GM12892 (cell line): Measurements from ENCODE around the gene PCSK6. TPM values are rescaled to one million over a fixed set of nuclear protein-coding genes. Genes with fewer than 3 reads are reported as not detected.

ENCODE experiments used
- DNase-seq: peaks from one replicate; pipeline ENCODE4 v3.0.0; 2011; ENCODE audit not compliant: insufficient read length
- FAIRE-seq: peaks from 2 replicates; lab custom pipeline; 2011; peaks lifted over from hg19 to GRCh38; lab: Jason Lieb, UNC
- POLR2A ChIP-seq: IDR thresholded peaks from 2 replicates; pipeline ENCODE4 v1.6.1; 2011; ENCODE audit warnings: low read depth, low read length, control low read depth
- POLR2AphosphoS5 ChIP-seq: IDR thresholded peaks from 2 replicates; pipeline ENCODE4 v1.6.1; 2011; ENCODE audit warnings: low read depth, low read length, control low read depth
- TAF1 ChIP-seq: IDR thresholded peaks from 2 replicates; pipeline ENCODE4 v1.6.1; 2011; ENCODE audit warnings: low read depth, mild to moderate bottlenecking, control low read depth, low read length, borderline replicate concordance
- polyA plus RNA-seq: library from polyadenylated mRNA; unstranded; fragments of >200 nt; gene quantifications from one replicate; pipeline ENCODE4 v1.2.1, GENCODE V29; 2012; ENCODE audit warnings: missing spikeins, inconsistent platforms; ENCODE audit not compliant: missing spikeins

The PCSK6 gene
- 0.47 TPM for polyA plus RNA-seq

DNA sequence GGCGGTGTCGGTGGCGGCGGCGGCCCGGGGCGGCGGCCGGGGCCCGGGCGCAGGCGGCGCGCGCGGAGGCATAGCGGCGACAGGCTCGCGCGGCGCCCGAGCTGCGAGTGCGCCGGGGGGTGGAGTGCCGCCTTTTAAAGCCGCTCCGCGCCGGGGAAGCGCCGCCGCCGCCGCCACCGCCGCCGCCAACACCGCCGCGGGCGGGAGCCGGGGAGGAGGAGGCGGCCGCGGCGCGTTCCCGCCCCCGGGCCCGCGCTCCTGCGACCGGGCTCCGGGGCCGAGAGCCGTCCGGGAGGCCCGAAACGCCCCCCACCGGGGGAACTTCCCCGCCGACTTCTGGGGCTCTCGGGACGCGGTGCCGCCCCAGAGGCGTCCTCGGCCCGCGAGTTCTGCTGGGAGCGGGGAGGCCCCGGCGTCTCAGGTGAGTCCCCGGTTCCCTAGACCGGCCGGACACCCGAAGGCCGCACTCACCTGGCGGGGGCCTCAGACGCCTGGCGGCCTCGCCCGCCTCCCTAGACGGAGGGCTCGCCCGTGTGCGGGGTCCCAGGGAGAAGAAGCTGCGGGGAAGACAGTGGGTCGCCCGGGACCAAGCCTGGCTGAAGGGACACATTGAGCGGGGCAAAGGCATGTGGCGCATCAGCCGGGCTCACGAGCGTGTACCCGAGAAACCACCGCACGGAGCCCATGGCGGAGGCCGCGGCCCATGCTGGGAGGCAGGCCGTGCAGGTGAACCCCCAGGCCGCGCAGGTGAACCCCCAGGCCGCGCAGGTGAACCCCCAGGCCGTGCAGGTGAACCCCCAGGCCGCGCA, at the start of gene PCSK6:
Gene PCSK6, minus strand, starts transcription at position 109 of the 809 bp plus-strand sequence. Its CDS starts 37 bp downstream, at position 72.
- DNase-seq (no peak), FAIRE-seq (no peak)
- no peak for TF ChIP-seq POLR2AphosphoS5
- no peak for TF ChIP-seq TAF1
- TF ChIP-seq POLR2A = no peak

DNA sequence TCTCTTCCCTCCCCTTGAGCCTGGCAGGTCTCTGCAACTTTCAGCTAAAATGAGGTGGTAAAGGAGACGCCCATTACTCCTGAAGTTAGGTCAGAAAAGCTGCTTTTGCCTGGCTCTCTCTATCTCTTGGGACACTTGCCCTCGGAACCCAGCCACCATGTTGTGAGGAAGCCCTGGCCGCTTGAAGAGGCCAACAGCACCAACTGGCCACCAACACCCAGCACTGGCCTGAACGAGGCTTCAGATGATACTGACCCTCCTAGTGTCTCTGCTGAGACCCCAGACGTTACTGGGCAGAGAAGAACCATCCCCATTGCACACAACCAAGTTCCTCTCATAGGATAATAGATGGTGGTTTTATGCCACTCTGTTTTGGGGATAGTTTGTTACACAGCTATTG, 49.5 kb upstream of the PCSK6 start:
- no peak for TF ChIP-seq TAF1
- no peak for TF ChIP-seq POLR2AphosphoS5
- TF ChIP-seq POLR2A = no peak
- no peak for DNase-seq
- no peak for FAIRE-seq

DNA sequence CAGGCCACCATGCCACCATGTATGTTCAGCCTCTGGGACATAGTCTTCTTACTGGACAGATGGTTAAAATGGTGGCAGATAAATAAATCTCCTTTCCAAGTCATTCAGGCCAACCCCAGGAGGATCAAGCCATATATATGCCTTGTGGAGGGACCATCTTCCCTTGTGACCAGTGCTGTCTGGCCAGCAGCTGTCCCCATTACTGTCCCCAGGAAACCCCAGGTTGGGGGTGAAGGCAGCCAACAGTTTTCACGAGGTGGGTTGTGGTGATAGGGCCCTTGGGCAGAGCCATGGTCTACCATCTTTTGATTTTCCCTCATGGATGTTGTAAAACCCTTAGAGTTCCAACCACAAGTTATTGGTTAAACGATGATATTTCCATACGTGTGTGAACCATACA, 48.7 kb upstream of the PCSK6 start:
- no peak for DNase-seq
- TF ChIP-seq TAF1 (no peak), POLR2A (no peak)
- no peak for FAIRE-seq

DNA sequence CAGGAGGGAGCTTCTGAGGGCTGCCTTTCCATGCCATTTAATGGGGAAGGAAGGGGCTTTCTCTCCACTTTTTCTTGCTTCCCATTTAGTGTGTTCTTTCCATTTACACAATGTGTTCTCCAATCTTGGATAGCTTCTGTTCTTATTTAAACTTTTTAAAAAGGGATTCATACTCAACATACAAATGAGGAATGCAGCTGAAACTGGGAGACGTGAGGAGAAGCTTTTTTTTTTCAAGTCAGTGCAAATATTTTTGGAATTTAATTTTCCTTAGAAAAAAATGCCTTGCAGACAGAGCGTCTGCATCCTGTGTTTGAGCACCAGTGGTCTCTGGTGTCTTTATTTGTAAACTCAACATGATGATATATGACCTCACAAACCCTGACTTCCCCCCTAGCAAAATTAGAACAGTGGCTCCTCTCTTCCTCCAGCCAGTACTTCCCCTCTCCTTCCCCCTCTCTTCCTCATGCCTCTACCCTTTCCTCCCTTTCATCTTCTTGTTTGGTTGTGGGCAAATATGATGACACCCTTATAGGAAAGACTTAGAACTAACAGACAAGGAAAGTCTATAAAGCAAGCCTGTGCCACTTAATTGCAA, 48.1 kb upstream of the PCSK6 start:
- TF ChIP-seq TAF1 = no peak
- no peak for TF ChIP-seq POLR2A
- no peak for TF ChIP-seq POLR2AphosphoS5
- no peak for DNase-seq
- no peak for FAIRE-seq

DNA sequence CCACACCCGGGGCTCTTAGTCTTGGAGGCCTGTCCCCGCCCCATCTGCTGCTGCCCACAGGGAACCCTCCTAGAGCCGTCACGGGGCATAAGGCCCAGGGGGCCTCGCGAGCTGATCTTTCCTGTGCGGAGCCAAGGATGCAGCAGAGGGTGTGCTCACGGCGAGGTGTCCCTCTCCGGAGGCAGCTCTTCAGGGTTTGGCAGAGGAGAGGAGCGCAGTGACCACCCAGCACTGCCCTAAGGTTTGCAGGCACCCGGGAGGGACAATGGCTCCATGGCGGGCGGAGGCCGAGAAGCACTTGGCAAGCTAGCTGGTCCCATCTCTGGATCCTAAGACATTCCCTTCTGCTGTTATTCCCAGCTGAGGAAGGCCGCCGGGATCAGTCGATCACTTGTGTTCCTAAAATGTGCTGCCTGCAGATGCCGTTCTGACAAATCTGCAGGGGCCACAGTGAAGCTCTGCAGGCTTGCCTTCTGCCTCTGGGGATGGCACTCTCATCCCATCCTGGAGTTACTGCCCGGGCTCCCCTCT, 47.4 kb upstream of the PCSK6 start:
- DNase-seq = no peak
- no peak for TF ChIP-seq POLR2AphosphoS5
- no peak for TF ChIP-seq POLR2A
- TF ChIP-seq TAF1 = no peak
- no peak for FAIRE-seq

DNA sequence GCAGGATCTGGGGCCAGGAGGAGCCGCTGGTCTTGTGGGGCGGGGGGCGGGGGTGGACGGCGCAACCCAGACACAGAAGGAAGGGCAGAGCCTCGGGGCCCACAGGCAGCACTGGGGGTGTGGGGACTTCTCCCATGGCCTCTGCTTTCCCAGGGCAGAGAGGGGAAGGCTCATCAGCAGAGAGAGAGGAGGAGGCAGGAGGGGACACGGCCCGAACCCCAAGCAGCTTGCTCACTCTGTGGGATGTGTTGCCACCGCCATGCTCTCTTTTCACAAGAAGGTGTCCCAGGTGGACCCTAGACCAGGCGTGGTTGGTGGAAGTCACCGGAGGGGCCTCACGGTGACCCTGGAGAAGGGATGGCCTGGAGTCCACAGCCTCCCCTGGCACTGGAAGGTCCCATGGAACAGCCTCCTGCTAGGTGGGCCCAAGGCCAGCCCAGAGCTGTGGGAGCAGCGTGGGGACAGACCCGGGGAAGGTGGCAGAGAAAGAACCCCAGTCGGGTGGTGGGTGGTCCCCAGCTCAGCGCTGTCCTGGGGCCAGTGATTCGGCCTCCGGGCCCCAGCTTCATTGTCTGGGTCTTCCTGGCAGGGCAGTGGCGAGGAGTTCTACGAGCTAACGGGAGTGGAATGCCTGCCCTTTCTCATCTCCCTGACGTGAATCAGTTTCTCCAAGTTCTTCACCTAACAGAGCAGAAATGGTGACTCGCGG, 46.8 kb upstream of the PCSK6 start:
- DNase-seq (no peak), FAIRE-seq (no peak)
- no peak for TF ChIP-seq POLR2A

DNA sequence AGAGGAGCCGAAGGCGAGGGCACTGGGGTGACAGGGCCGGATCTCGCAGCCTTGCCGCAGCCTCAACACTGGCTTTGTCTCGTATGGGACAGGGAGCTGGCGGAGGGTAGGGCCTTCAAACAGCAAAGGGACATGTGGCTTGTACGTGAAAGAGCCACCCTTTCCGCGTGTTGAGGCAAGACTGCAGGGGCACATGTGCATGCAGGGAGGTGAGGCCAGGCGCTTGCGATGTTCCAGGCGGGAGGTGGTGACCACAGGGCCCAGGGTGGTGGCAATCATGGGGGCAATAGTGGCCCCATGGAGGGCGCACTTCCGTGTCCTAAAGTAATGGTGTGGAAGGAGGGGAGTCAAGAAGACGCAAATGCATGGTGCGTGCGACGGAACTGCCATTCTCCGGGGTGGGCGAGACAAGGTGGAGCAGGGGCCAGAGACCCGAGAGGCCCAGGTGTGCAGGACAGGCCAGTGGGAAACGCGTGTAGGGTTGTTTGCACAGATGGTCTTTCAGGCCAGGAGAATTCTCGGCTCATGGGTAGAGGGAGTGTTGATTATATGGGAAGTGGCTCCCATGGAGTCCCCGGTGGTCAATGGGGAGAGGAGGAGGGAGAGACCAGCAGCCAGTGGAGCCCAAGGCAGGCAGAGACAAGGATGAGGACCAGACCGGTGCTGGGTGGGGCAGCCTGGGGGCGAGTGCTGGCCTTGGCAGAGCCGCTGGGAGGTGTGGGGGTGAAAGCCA, 45.8 kb upstream of the PCSK6 start:
- no peak for TF ChIP-seq POLR2AphosphoS5
- TF ChIP-seq POLR2A = no peak
- TF ChIP-seq TAF1 = no peak
- FAIRE-seq (no peak), DNase-seq (no peak)

DNA sequence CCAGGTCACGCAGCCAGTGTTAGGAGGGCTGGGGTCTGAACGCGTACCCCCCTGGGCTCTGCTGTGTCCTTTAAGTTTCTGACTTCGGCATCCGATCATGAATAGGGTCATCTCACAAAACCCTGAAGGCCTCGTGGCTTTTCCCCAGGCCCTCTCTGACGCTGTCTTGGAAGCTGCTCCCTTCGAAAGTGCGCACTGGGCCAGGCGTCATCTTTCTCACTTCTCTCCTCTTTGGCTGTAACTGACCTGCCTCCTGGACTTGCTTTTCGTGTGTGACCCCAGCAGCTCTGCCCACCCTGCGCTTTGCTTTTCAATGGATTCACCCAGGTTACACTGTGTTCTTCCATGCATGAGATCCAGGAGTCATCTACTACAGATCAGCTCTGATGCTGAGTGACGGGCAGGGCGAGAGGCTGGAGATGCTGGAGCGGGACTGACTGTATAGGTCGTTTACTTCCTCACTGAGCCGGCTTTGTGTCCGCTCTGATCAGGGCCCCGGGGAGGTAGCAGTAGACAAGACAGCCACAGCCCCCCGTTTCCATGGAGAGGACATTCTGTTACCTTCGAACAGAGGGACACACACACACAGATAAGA, 45.0 kb upstream of the PCSK6 start:
- FAIRE-seq = no peak
- no peak for DNase-seq
- TF ChIP-seq TAF1 = no peak
- no peak for TF ChIP-seq POLR2A
- no peak for TF ChIP-seq POLR2AphosphoS5

DNA sequence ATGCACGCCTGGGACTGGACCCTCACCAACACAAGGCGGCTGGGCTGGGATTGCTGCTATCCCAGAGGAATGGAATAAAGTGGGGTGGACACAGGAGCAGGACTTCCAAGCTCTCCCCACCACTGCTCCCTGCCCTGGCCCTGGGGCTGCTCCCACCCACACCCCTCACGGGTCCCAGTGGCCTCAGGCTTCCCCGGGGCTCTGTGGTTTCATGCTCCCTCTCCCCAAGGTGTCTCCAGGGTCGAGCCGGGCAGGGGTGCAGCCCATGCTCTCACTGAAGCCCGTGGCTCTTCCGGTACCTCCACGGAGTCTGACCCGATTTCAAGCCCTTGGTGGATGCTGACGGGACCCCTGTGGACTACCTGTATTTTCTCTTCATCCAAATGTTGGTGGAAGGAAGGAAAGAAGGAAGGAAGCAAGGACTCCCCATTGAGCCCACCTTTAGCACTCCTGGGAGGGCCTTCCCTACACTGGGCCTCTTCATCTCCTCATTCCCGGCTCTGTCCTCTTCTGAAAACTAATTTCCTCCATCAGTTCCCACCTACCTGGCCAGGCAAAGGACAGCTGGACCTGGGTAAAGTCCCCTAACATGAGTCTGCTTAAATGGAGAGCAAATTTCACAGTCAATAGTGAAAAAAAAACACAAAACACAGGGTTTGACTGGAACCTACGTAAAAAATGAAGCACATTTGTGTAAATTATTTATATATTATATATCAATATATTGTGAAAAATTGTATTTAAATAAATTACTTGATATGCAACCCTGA, 44.0 kb upstream of the PCSK6 start:
- TF ChIP-seq POLR2A = no peak
- no peak for TF ChIP-seq TAF1
- TF ChIP-seq POLR2AphosphoS5 = no peak
- FAIRE-seq = no peak
- no peak for DNase-seq

DNA sequence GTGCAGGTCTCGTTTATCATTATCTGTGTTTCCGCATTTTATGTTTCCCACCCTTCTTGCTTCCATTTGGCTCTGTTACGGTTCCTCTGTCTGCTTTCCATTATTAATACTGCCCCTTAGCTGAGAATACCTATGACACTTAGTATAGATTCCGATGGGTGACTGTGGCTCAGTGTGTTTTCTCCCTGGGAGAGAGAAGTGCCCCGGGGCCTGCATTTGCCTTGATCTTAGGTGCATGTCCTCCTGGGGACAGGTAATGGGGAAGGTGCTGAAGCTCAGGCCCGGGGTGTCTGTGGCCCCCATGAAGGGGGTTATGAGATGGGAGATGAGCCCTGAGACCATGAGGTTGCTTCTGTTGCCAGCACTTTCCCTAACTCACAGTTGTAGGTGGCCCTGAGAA, 43.4 kb upstream of the PCSK6 start:
- no peak for DNase-seq
- TF ChIP-seq POLR2AphosphoS5 (no peak), TAF1 (no peak), POLR2A (no peak)
- FAIRE-seq = no peak

DNA sequence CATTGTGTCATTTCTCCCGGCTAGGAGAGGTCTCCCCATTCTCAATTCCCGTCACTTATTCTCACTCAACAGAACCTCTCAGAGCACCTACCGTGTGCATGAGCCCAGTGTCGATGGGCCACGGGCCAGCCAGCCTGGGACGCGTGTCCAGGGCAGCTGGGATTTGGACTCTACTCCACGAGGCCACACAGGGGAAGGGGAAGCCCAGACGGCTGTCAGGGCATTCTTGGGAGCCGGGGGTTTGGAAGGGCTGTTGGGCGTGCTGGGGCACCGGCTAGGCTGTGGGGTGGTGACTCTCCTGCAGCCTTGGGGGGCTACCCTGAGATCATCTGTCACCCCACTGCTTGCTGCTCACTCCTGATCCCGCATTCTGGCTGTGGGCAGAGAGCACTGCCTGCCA, 41.7 kb upstream of the PCSK6 start:
- TF ChIP-seq TAF1 (no peak), POLR2AphosphoS5 (no peak), POLR2A (no peak)
- DNase-seq = no peak
- no peak for FAIRE-seq
